Lower leg skin (tissue), 4 donors: Measurements from ENCODE around the gene GM2A. TPM values are rescaled to one million over a fixed set of nuclear protein-coding genes. Genes with fewer than 3 reads are reported as not detected.

Source experiments
- DNase-seq, 2 donors: peaks; one replicate each; pipeline ENCODE4 v3.0.0-alpha.2; 2019; ENCODE audit warnings: low spot score in 2 of 2
- H3K4me3 ChIP-seq: fragments of 200-600 bp; sonication (generic); 2 replicates; pipeline ENCODE4 v1.5.1; 2017; ENCODE audit warnings: mild to moderate bottlenecking, low read depth; ENCODE audit not compliant: poor library complexity, severe bottlenecking
- CTCF ChIP-seq, 3 donors: fragments of 450-650 bp; IDR thresholded peaks; one replicate each; pipeline ENCODE4 v1.5.1; 2016; ENCODE audit warnings: antibody characterized with exemption in 3 of 3, mild to moderate bottlenecking in 3 of 3, moderate library complexity in 2 of 3
- POLR2A ChIP-seq, 2 donors: fragments of 450-650 bp; IDR thresholded peaks; one replicate each; pipeline ENCODE4 v1.6.1; 2016 to 2017; ENCODE audit warnings: antibody characterized with exemption in 2 of 2, mild to moderate bottlenecking in 1 of 2, moderate library complexity in 1 of 2
- WGBS, 2 donors: methylation state at CpG; one replicate each; pipeline ENCODE4 v1.1.5; 2018; 5-methylcytosine and 5-hydroxymethylcytosine counted together
- intact Hi-C: fragments of 100-400 bp; cut with DNase I; formaldehyde crosslinking; loops from one replicate; pipeline ENCODE4 v1.15.0; 2023; ENCODE audit warnings: low total_unique reads
- total RNA-seq, 4 donors: library from RNA; depleted of rRNA; stranded (reverse); fragments of >200 nt; gene quantifications; one replicate each; pipeline ENCODE4 v1.1.0, GENCODE V29; 2016

Gene GM2A
- total RNA-seq: 100 to 1,000 TPM in 3 of 4 donors, 10 to 100 TPM in 1; 88.8 to 138 (median 123) TPM

DNA sequence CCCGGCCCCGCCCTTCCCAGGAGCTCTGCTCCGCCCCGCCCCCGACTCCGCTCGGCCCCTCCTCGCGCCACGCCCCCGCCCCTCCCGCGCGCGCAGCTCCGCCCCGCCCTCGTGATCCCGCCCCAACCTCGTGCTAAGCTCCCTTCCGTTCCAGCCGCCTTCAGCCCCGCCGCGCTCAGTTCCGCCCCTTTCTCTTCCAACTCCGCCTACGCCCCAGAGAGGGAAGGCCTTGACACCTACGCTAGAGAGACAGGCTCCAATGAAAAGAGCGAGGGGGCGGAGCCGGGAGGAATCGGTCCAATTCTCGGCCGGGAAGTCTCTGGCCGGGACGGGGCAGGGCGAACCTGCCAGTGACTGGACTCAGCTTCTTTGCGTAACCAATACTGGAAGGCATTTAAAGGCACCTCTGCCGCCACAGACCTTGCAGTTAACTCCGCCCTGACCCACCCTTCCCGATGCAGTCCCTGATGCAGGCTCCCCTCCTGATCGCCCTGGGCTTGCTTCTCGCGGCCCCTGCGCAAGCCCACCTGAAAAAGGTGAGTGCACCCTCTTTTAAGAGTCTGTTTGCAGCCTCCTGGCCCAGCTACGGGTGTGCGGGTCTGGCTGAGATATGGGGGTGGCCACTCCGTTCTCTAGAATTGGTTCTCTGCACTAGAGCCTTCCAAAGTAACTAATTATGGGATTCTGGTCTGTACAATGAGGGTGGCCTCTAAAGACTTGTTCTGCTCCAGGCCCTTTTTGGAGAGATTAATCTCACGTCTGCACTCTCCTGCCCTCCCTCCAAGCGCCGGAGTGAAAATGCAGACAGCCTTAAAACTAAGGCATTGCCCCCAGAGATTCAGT lies at the start of gene GM2A:
TSS of gene GM2A (plus strand) at position 424 of the 843 bp plus-strand sequence. CDS start at position 456, 32 bp downstream.
- peak within 1 kb of the TSS; percentile 81 for H3K4me3 ChIP-seq
- intact Hi-C loops: no loop called here
- 1% methylated on average over 26 to 52 of the region's 52 CpGs for WGBS, 2 donors
- TF ChIP-seq POLR2A (IDR thresholded peaks at IDR 0.05) (peak in 1 of 2 donors; percentile 16), CTCF (IDR thresholded peaks at IDR 0.05) (no peak)
- DNase-seq: peak; percentile 99 to 100

GRCh38 chr5:151204051-151204450 lies 48.9 kb upstream of the GM2A start:
- DNase-seq: peak in 1 of 2 donors; percentile 56
- intact Hi-C loops: no loop called here
- 82% methylated on average over 5 of the region's 5 CpGs for WGBS, 2 donors
- no peak for TF ChIP-seq POLR2A (IDR thresholded peaks at IDR 0.05)
- no peak overlapping the region for H3K4me3 ChIP-seq

DNA sequence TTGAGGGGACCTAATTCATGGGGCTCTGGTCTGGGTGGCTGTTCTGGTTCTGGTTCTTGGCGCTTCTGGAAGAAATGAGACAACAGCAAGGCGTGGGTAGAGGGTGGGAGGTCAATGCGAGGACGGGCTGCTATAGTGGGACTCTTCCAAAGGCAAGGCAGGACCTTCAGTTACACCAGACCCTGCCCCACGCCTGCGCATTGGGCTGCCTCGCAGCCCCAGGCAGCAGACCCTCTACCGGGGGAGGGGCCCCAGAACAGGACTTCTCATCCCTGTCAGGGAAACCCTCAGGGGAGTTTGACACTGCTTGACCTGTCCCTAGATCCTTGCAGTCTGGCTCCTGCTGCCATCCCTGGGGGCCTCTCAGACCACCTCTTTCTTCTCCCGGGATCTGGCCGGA lies 47.6 kb upstream of the GM2A start:
- intact Hi-C loops: no loop called here
- 84 to 88% methylated on average over 10 of the region's 10 CpGs for WGBS, 2 donors
- peak in 1 of 2 donors; percentile 63 for DNase-seq
- no peak overlapping the region for H3K4me3 ChIP-seq
- no peak for TF ChIP-seq CTCF (IDR thresholded peaks at IDR 0.05)
- TF ChIP-seq POLR2A (IDR thresholded peaks at IDR 0.05): no peak

DNA sequence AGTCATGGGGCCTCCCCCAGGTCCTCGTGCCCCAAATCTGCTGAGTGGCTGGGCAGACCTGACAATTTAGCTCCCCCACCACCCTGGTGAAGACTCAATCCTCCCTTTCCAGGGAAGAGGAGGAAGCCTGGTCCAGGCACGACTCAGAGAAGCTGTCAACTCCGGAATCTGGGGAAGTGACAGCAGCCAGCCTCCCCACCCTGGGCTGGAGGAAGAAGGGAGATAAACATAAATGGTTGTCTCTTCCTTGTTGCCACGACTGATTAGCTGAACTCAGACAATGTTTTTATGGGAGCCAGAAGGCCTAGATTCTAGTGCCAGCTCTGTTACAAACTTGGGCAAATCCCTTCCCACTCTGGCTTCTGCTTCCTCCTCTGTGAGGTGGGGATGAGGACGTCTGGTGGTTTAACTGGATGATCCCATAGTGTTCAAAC lies 44.5 kb upstream of the GM2A start:
- no peak for TF ChIP-seq POLR2A (IDR thresholded peaks at IDR 0.05)
- no peak for TF ChIP-seq CTCF (IDR thresholded peaks at IDR 0.05)

GRCh38 chr5:151212406-151212798 lies 40.6 kb upstream of the GM2A start:
- intact Hi-C loops: no loop called here
- WGBS, 2 donors: 70 to 81% methylated on average over 3 of the region's 3 CpGs
- no peak overlapping the region for H3K4me3 ChIP-seq
- no peak for TF ChIP-seq POLR2A (IDR thresholded peaks at IDR 0.05)
- TF ChIP-seq CTCF (IDR thresholded peaks at IDR 0.05): no peak
- DNase-seq: peak in 1 of 2 donors; percentile 29

More for the DNA sequence above, 44.5 kb upstream of the GM2A start:
- DNase-seq: peak in 1 of 2 donors; percentile 84
- H3K4me3 ChIP-seq: no peak overlapping the region
- intact Hi-C loops: no loop called here
- WGBS, 2 donors: 21 to 35% methylated on average over 5 of the region's 5 CpGs

DNA sequence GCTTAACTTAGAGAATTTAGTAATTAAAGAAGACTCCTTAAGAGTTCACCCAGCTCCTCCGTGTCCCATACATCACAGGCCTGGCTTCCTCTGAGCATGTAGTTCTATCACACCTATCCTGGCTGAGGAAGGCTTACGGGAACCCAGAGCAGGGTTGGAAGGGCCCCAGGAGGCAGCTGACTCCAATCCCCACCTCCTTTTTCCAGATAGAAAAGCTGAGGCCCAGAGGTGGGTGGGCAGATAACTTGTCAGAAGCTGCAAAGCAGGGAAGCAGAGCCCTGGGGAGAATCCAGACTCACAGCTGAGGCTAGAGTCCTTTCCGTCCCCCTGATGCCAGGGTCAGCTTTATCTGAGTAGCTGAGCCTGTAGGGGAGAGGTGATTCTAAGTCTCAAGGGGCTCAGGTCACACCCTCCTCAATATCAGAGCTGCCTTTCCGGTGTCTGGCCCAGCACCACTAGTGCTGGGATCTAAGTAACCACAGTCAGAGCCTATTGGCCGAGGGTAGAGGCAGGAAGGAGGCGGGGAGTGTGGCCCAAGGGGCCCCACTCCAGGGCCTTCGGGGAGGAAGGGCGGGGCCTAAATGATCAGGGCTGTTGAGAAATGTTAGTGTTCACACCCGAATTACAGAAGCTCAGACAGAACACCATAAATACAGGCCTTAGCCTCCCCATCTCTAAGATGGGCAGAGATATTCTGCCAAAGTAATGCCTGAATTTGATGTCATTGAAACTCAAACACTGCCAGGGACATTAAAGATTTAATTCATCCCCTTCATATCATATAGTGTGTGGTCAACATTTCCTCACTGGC lies 39.0 kb upstream of the GM2A start:
- H3K4me3 ChIP-seq: no peak overlapping the region
- no peak for TF ChIP-seq POLR2A (IDR thresholded peaks at IDR 0.05)
- no peak for TF ChIP-seq CTCF (IDR thresholded peaks at IDR 0.05)
- DNase-seq: peak; percentile 75 to 95
- 41 to 54% methylated on average over 9 of the region's 9 CpGs for WGBS, 2 donors
- intact Hi-C loops: no loop called here
